BJ (cell line): Measurements from ENCODE around the gene CES1. TPM values are rescaled to one million over a fixed set of nuclear protein-coding genes. Genes with fewer than 3 reads are reported as not detected.
"Not testable (repeated sequence)": the region's sequence is repeated elsewhere in the genome, so short reads cannot be mapped to it uniquely, and the experiment has no call there.

Source experiments
- CTCF ChIA-PET: fragments of 350-600 bp; formaldehyde crosslinking; extraction: SDS; loops from one replicate; lab custom pipeline; 2021; ENCODE audit warnings: antibody characterized with exemption, inconsistent platforms; lab: Yijun Ruan, JAX
- POLR2A ChIA-PET: fragments of 300-600 bp; sonication (Branson Sonifier 250); formaldehyde crosslinking; extraction: SDS; loops from one replicate; lab custom pipeline; 2021; ENCODE audit warnings: antibody characterized with exemption; lab: Charles Lee
- DNase-seq: peaks from one replicate; pipeline ENCODE4 v3.0.0-alpha.2; 2011; ENCODE audit warnings: low read depth
- H3K27me3 ChIP-seq: 2 replicates; pipeline ENCODE4 v1.6.0; 2011; ENCODE audit warnings: low read length; ENCODE audit not compliant: control insufficient read depth, insufficient read depth
- H3K36me3 ChIP-seq: 2 replicates; pipeline ENCODE4 v1.5.1; 2011; ENCODE audit warnings: low read length; ENCODE audit not compliant: control insufficient read depth, insufficient read depth
- H3K4me3 ChIP-seq: 2 replicates; pipeline ENCODE4 v1.5.1; 2011; ENCODE audit warnings: low read depth, mild to moderate bottlenecking, control low read depth, low read length
- polyA plus RNA-seq: library from polyadenylated mRNA; depleted of rRNA; stranded (reverse); fragments of >200 nt; gene quantifications from 2 replicates; pipeline ENCODE4 v1.2.3, GENCODE V29; 2011; rRNA removed
- TF ChIP-seq, protein P1 (sequence below): IDR thresholded peaks from 2 replicates; pipeline ENCODE4 v1.5.1; 2011; ENCODE audit warnings: low read depth, mild to moderate bottlenecking, control low read depth, inconsistent platforms, low read length, moderate library complexity; ENCODE audit not compliant: insufficient read depth

The CES1 gene
- polyA plus RNA-seq, 1 experiment = 0.69 TPM

- POLR2A ChIA-PET = no interaction called here
- H3K4me3 ChIP-seq = no peak overlapping the region
Measured at GRCh38 chr16:55756963-55757362, 75.9 kb downstream of the CES1 start.

GRCh38 chr16:55754056-55754455, 78.8 kb downstream of the CES1 start:
- H3K4me3 ChIP-seq = no peak overlapping the region
- TF ChIP-seq, protein P1, sequence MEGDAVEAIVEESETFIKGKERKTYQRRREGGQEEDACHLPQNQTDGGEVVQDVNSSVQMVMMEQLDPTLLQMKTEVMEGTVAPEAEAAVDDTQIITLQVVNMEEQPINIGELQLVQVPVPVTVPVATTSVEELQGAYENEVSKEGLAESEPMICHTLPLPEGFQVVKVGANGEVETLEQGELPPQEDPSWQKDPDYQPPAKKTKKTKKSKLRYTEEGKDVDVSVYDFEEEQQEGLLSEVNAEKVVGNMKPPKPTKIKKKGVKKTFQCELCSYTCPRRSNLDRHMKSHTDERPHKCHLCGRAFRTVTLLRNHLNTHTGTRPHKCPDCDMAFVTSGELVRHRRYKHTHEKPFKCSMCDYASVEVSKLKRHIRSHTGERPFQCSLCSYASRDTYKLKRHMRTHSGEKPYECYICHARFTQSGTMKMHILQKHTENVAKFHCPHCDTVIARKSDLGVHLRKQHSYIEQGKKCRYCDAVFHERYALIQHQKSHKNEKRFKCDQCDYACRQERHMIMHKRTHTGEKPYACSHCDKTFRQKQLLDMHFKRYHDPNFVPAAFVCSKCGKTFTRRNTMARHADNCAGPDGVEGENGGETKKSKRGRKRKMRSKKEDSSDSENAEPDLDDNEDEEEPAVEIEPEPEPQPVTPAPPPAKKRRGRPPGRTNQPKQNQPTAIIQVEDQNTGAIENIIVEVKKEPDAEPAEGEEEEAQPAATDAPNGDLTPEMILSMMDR = no peak
- no peak for DNase-seq
- CTCF ChIA-PET = no interaction called here
- H3K27me3 ChIP-seq = no peaks in the 10 kb centered on the region
- POLR2A ChIA-PET = no interaction called here
- no peaks in the 10 kb centered on the region for H3K36me3 ChIP-seq

More at GRCh38 chr16:55756963-55757362, 75.9 kb downstream of the CES1 start:
- no peaks in the 10 kb centered on the region for H3K36me3 ChIP-seq
- TF ChIP-seq, protein P1 = no peak
- DNase-seq = no peak
- CTCF ChIA-PET = no interaction called here
- peaks cover 5% of the 10 kb centered on the region; the same call in 1 of the 2 replicates for H3K27me3 ChIP-seq

DNA sequence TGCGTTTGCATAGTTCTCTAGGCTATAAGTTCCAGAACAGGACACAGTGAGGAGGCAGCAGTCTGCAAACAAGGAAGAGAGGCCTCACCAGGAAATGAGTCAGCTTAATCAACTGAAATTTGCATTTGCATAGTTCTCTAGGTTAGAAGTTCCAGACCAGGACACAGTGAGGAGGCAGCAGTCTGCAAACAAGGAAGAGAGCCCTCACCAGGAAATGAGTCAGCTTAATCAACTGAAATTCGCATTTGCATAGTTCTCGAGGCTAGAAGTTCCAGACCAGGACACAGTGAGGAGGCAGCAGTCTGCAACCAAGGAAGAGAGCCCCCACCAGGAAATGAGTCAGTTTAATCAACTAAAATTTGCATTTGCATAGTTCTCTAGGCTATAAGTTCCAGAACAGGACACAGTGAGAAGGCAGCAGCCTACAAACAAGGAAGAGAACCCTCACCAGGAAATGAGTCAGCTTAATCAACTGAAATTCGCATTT, 79.7 kb downstream of the CES1 start:
- H3K36me3 ChIP-seq, H3K27me3 ChIP-seq, CTCF ChIA-PET, H3K4me3 ChIP-seq, DNase-seq, POLR2A ChIA-PET: not testable (repeated sequence)

Other genes starting within 250 kb of the CES1 start
- gene SLC6A2, start 177.1 kb downstream of the CES1 start, polyA plus RNA-seq = not detected in 2 replicates
- not detected in 2 replicates for gene CES5A, start 42.3 kb upstream of the CES1 start, polyA plus RNA-seq